Activated naive CD8-positive, alpha-beta T cell treated with anti-CD3 and anti-CD28 coated beads, Interleukin-2, amount 10 ng/mL, durations not matched to agents 7 days and 5 days (primary cell): ENCODE measurements around the gene PODN. TPM values are rescaled to one million over a fixed set of nuclear protein-coding genes. Genes with fewer than 3 reads are reported as not detected.

Experiments used
- ATAC-seq: fragments of 150-1000 bp; cut with Tn5 transposase; one replicate; pipeline ENCODE4 v1.10.0; 2021; ENCODE audit warnings: low read depth, moderate library complexity
- POLR2A ChIA-PET: fragments of 350-600 bp; sonication (Branson Sonifier 250); formaldehyde crosslinking; loops from one replicate; lab custom pipeline; 2021; ENCODE audit warnings: antibody characterized with exemption; lab: Charles Lee
- DNase-seq: peaks from one replicate; pipeline ENCODE4 v3.0.0; 2021
- H3K27ac Mint-ChIP-seq: one replicate; pipeline ENCODE4 v1.8.0; 2022; ENCODE audit warnings: mild to moderate bottlenecking, mixed read lengths
- H3K27me3 Mint-ChIP-seq: one replicate; pipeline ENCODE4 v1.8.0; 2022; ENCODE audit warnings: mild to moderate bottlenecking, moderate library complexity, mixed read lengths
- H3K36me3 Mint-ChIP-seq: one replicate; pipeline ENCODE4 v1.8.0; 2021; ENCODE audit warnings: mild to moderate bottlenecking, mixed read lengths
- H3K4me1 Mint-ChIP-seq: one replicate; pipeline ENCODE4 v1.8.0; 2021; ENCODE audit warnings: mixed read lengths
- H3K4me3 Mint-ChIP-seq: one replicate; pipeline ENCODE4 v1.8.0; 2022; ENCODE audit warnings: mild to moderate bottlenecking, moderate library complexity, mixed read lengths
- H3K9me3 Mint-ChIP-seq: one replicate; pipeline ENCODE4 v1.8.0; 2021; ENCODE audit warnings: mixed read lengths
- total RNA-seq, 2 experiments: library from RNA; stranded (reverse); gene quantifications; one replicate each; pipeline ENCODE4 v1.2.3, GENCODE V29; 2021

PODN gene
- total RNA-seq, 2 experiments from 2014 or later, result 0.14 TPM; not detected in 1

GRCh38 chr1:53125122-53125521 lies 63.1 kb downstream of the PODN start:
- no peak overlapping the region for H3K4me3 Mint-ChIP-seq
- no peaks in the 10 kb centered on the region for H3K36me3 Mint-ChIP-seq
- H3K27ac Mint-ChIP-seq, result no peak overlapping the region
- H3K4me1 Mint-ChIP-seq, result no peaks in the 10 kb centered on the region
- DNase-seq (no peak), ATAC-seq (no peak)
- H3K27me3 Mint-ChIP-seq, result peaks cover 7% of the 10 kb centered on the region
- no peaks in the 10 kb centered on the region for H3K9me3 Mint-ChIP-seq
- POLR2A ChIA-PET, result no interaction called here

GRCh38 chr1:53125623-53126360 lies 63.8 kb downstream of the PODN start:
- POLR2A ChIA-PET, result no interaction called here
- Mint-ChIP-seq H3K9me3 (no peaks in the 10 kb centered on the region), H3K4me3 (no peak overlapping the region), H3K27ac (no peak overlapping the region), H3K4me1 (no peaks in the 10 kb centered on the region), H3K27me3 (peaks cover 7% of the 10 kb centered on the region), H3K36me3 (no peaks in the 10 kb centered on the region)
- ATAC-seq (no peak), DNase-seq (no peak)

- DNase-seq (no peak), ATAC-seq (no peak)
- Mint-ChIP-seq H3K36me3 (no peaks in the 10 kb centered on the region), H3K9me3 (no peaks in the 10 kb centered on the region), H3K4me3 (no peak overlapping the region), H3K4me1 (no peaks in the 10 kb centered on the region), H3K27me3 (peaks cover 7% of the 10 kb centered on the region), H3K27ac (no peak overlapping the region)
- POLR2A ChIA-PET, result no interaction called here
Observed at GRCh38 chr1:53126495-53126894, 64.5 kb downstream of the PODN start.

GRCh38 chr1:53127546-53127945 lies 65.5 kb downstream of the PODN start:
- Mint-ChIP-seq H3K27ac (no peak overlapping the region), H3K36me3 (no peaks in the 10 kb centered on the region), H3K4me3 (no peak overlapping the region), H3K9me3 (no peaks in the 10 kb centered on the region), H3K27me3 (peaks cover 7% of the 10 kb centered on the region), H3K4me1 (no peaks in the 10 kb centered on the region)
- DNase-seq (no peak), ATAC-seq (peak; percentile 65)
- POLR2A ChIA-PET, result no interaction called here

- no peak for DNase-seq
- H3K9me3 Mint-ChIP-seq, result no peaks in the 10 kb centered on the region
- H3K4me1 Mint-ChIP-seq, result no peaks in the 10 kb centered on the region
- H3K4me3 Mint-ChIP-seq, result no peak overlapping the region
- no peak for ATAC-seq
- POLR2A ChIA-PET, result no interaction called here
- H3K27me3 Mint-ChIP-seq, result peaks cover 7% of the 10 kb centered on the region
- no peak overlapping the region for H3K27ac Mint-ChIP-seq
- H3K36me3 Mint-ChIP-seq, result no peaks in the 10 kb centered on the region
Observed at GRCh38 chr1:53128401-53128800, 66.4 kb downstream of the PODN start.

- H3K36me3 Mint-ChIP-seq, result no peaks in the 10 kb centered on the region
- POLR2A ChIA-PET, result no interaction called here
- ATAC-seq, result no peak
Observed at GRCh38 chr1:53129891-53130597, 68.0 kb downstream of the PODN start.

GRCh38 chr1:53130598-53130877 lies 68.5 kb downstream of the PODN start:
- Mint-ChIP-seq H3K27ac (no peak overlapping the region), H3K36me3 (no peaks in the 10 kb centered on the region), H3K9me3 (no peaks in the 10 kb centered on the region), H3K4me3 (no peak overlapping the region), H3K4me1 (no peaks in the 10 kb centered on the region), H3K27me3 (no peaks in the 10 kb centered on the region)
- DNase-seq (no peak), ATAC-seq (no peak)
- POLR2A ChIA-PET, result no interaction called here

More at GRCh38 chr1:53129891-53130597, 68.0 kb downstream of the PODN start:
- no peaks in the 10 kb centered on the region for H3K4me1 Mint-ChIP-seq
- DNase-seq, result no peak
- peaks cover under 1% of the 10 kb centered on the region for H3K27me3 Mint-ChIP-seq
- no peaks in the 10 kb centered on the region for H3K9me3 Mint-ChIP-seq
- no peak overlapping the region for H3K4me3 Mint-ChIP-seq
- H3K27ac Mint-ChIP-seq, result no peak overlapping the region

GRCh38 chr1:53130878-53131589 lies 69.0 kb downstream of the PODN start:
- H3K9me3 Mint-ChIP-seq, result no peaks in the 10 kb centered on the region
- H3K4me3 Mint-ChIP-seq, result no peak overlapping the region
- H3K27me3 Mint-ChIP-seq, result no peaks in the 10 kb centered on the region
- DNase-seq (no peak), ATAC-seq (no peak)
- H3K36me3 Mint-ChIP-seq, result no peaks in the 10 kb centered on the region
- POLR2A ChIA-PET, result no interaction called here
- H3K4me1 Mint-ChIP-seq, result no peaks in the 10 kb centered on the region
- no peak overlapping the region for H3K27ac Mint-ChIP-seq

GRCh38 chr1:53131590-53131938 lies 69.6 kb downstream of the PODN start:
- H3K4me1 Mint-ChIP-seq, result no peaks in the 10 kb centered on the region
- no peaks in the 10 kb centered on the region for H3K9me3 Mint-ChIP-seq
- DNase-seq (no peak), ATAC-seq (no peak)
- no peaks in the 10 kb centered on the region for H3K36me3 Mint-ChIP-seq
- H3K27me3 Mint-ChIP-seq, result no peaks in the 10 kb centered on the region
- no peak overlapping the region for H3K4me3 Mint-ChIP-seq
- POLR2A ChIA-PET, result no interaction called here
- H3K27ac Mint-ChIP-seq, result no peak overlapping the region

GRCh38 chr1:53132176-53132575 lies 70.2 kb downstream of the PODN start:
- POLR2A ChIA-PET, result no interaction called here
- DNase-seq (no peak), ATAC-seq (no peak)
- no peak overlapping the region for H3K4me3 Mint-ChIP-seq
- H3K36me3 Mint-ChIP-seq, result no peaks in the 10 kb centered on the region
- no peaks in the 10 kb centered on the region for H3K4me1 Mint-ChIP-seq
- no peaks in the 10 kb centered on the region for H3K27me3 Mint-ChIP-seq
- H3K27ac Mint-ChIP-seq, result no peak overlapping the region
- no peaks in the 10 kb centered on the region for H3K9me3 Mint-ChIP-seq

- H3K27ac Mint-ChIP-seq, result no peak overlapping the region
- no peak for ATAC-seq
- no peaks in the 10 kb centered on the region for H3K36me3 Mint-ChIP-seq
- H3K9me3 Mint-ChIP-seq, result peaks cover 5% of the 10 kb centered on the region
- POLR2A ChIA-PET, result no interaction called here
- no peaks in the 10 kb centered on the region for H3K4me1 Mint-ChIP-seq
- DNase-seq, result no peak
- no peak overlapping the region for H3K4me3 Mint-ChIP-seq
- H3K27me3 Mint-ChIP-seq, result no peaks in the 10 kb centered on the region
Observed at GRCh38 chr1:53133261-53134041, 71.4 kb downstream of the PODN start.

GRCh38 chr1:53134042-53134485 lies 72.1 kb downstream of the PODN start:
- Mint-ChIP-seq H3K4me3 (no peak overlapping the region), H3K9me3 (peaks cover 5% of the 10 kb centered on the region)

More at GRCh38 chr1:53134042-53134485, 72.1 kb downstream of the PODN start:
- Mint-ChIP-seq H3K27ac (no peak overlapping the region), H3K27me3 (no peaks in the 10 kb centered on the region), H3K4me1 (no peaks in the 10 kb centered on the region), H3K36me3 (no peaks in the 10 kb centered on the region)
- POLR2A ChIA-PET, result no interaction called here
- DNase-seq, result no peak
- ATAC-seq, result no peak
